ENCODE measurements around the gene DUSP7.
A peak's percentile ranks its signal among the peaks of the same experiment; 100 is the strongest.

The DUSP7 gene

GRCh38 chr3:52021489-52022268 is 34.7 kb downstream of the DUSP7 start:
- H3K36me3 ChIP-seq: no peaks in the 10 kb centered on the region
- peak; percentile 95 for DNase-seq
- H3K27ac ChIP-seq: peak overlapping the region; percentile 96
- TF ChIP-seq CTCF (IDR thresholded peaks at IDR 0.05; ENCODE audit: low read depth, low read length): no peak
- H3K9me3 ChIP-seq (ENCODE audit: severe bottlenecking): no peaks in the 10 kb centered on the region
- no peaks in the 10 kb centered on the region for H3K27me3 ChIP-seq (ENCODE audit: insufficient read depth, low read depth, severe bottlenecking)
- no peak overlapping the region for H3K4me3 ChIP-seq (ENCODE audit: low read depth, low read length)

- peak overlapping the region; percentile 96 for H3K27ac ChIP-seq
- no peaks in the 10 kb centered on the region for H3K27me3 ChIP-seq (ENCODE audit: insufficient read depth, low read depth, severe bottlenecking)
- no peak for TF ChIP-seq CTCF (IDR thresholded peaks at IDR 0.05; ENCODE audit: low read depth, low read length)
These were observed 35.6 kb downstream of the DUSP7 start for GRCh38 chr3:52020796-52021195.

GRCh38 chr3:52019352-52020080 is 36.9 kb downstream of the DUSP7 start:
- Histone ChIP-seq H3K27me3 (ENCODE audit: insufficient read depth, low read depth, severe bottlenecking) (no peaks in the 10 kb centered on the region), H3K27ac (peak overlapping the region; percentile 96), H3K9me3 (ENCODE audit: severe bottlenecking) (no peaks in the 10 kb centered on the region), H3K4me3 (ENCODE audit: low read depth, low read length) (no peak overlapping the region), H3K36me3 (no peaks in the 10 kb centered on the region)
- no peak for DNase-seq
- TF ChIP-seq CTCF (IDR thresholded peaks at IDR 0.05; ENCODE audit: low read depth, low read length): no peak

More at GRCh38 chr3:52020796-52021195, 35.6 kb downstream of the DUSP7 start:
- no peak for DNase-seq
- no peak overlapping the region for H3K4me3 ChIP-seq (ENCODE audit: low read depth, low read length)
- H3K36me3 ChIP-seq: no peaks in the 10 kb centered on the region
- H3K9me3 ChIP-seq (ENCODE audit: severe bottlenecking): no peaks in the 10 kb centered on the region

GRCh38 chr3:52018319-52019000 is 37.9 kb downstream of the DUSP7 start:
- H3K27ac ChIP-seq: no peak overlapping the region
- H3K36me3 ChIP-seq: no peaks in the 10 kb centered on the region
- no peaks in the 10 kb centered on the region for H3K9me3 ChIP-seq (ENCODE audit: severe bottlenecking)
- no peak overlapping the region for H3K4me3 ChIP-seq (ENCODE audit: low read depth, low read length)
- H3K27me3 ChIP-seq (ENCODE audit: insufficient read depth, low read depth, severe bottlenecking): no peaks in the 10 kb centered on the region
- no peak for TF ChIP-seq CTCF (IDR thresholded peaks at IDR 0.05; ENCODE audit: low read depth, low read length)
- no peak for DNase-seq

- Histone ChIP-seq H3K27me3 (ENCODE audit: insufficient read depth, low read depth, severe bottlenecking) (no peaks in the 10 kb centered on the region), H3K9me3 (ENCODE audit: severe bottlenecking) (no peaks in the 10 kb centered on the region), H3K4me3 (ENCODE audit: low read depth, low read length) (no peak overlapping the region), H3K27ac (peak overlapping the region; percentile 14; the same call in 1 of the 2 replicates), H3K36me3 (no peaks in the 10 kb centered on the region)
- DNase-seq: peak; percentile 60
- no peak for TF ChIP-seq CTCF (IDR thresholded peaks at IDR 0.05; ENCODE audit: low read depth, low read length)
These were observed 38.8 kb downstream of the DUSP7 start for GRCh38 chr3:52017586-52017985.

Data from WERI-Rb-1 (cell line).